Endodermal cell (in vitro differentiated cells): ENCODE measurements around the gene RNF212. TPM values are rescaled to one million over a fixed set of nuclear protein-coding genes. Genes with fewer than 3 reads are reported as not detected.

Experiments used
- DNase-seq: peaks from one replicate; pipeline ENCODE4 v3.0.0-alpha.2; 2017
- H3K27ac ChIP-seq: 2 replicates; pipeline ENCODE4 v1.5.1; 2013; ENCODE audit warnings: mild to moderate bottlenecking, low read depth, low read length, moderate library complexity
- H3K27me3 ChIP-seq: 2 replicates; pipeline ENCODE4 v1.6.1; 2013; ENCODE audit warnings: mild to moderate bottlenecking, low read length, moderate library complexity; ENCODE audit not compliant: insufficient read depth, control insufficient read depth, poor library complexity, severe bottlenecking
- H3K36me3 ChIP-seq: 2 replicates; pipeline ENCODE4 v1.7.0; 2013; ENCODE audit warnings: mild to moderate bottlenecking, low read length, moderate library complexity; ENCODE audit not compliant: control insufficient read depth, insufficient read depth
- H3K4me1 ChIP-seq: one replicate; pipeline ENCODE4 v1.7.0; 2013; ENCODE audit warnings: low read length; ENCODE audit not compliant: control insufficient read depth, insufficient read depth
- H3K4me3 ChIP-seq: 2 replicates; pipeline ENCODE4 v1.5.1; 2013; ENCODE audit warnings: mild to moderate bottlenecking, low read length, moderate library complexity
- H3K9ac ChIP-seq: 2 replicates; pipeline ENCODE4 v1.6.1; 2013; ENCODE audit warnings: mild to moderate bottlenecking, low read length, moderate library complexity; ENCODE audit not compliant: poor library complexity, severe bottlenecking; ENCODE audit errors: extremely low read depth
- H3K9me3 ChIP-seq: 2 replicates; pipeline ENCODE4 v1.6.1; 2013; ENCODE audit warnings: mild to moderate bottlenecking, low read length, moderate library complexity; ENCODE audit not compliant: control insufficient read depth
- H3K27ac Mint-ChIP-seq: 2 replicates; pipeline ENCODE4 v1.8.0; 2020; ENCODE audit warnings: mixed read lengths
- H3K27me3 Mint-ChIP-seq: 2 replicates; pipeline ENCODE4 v1.8.0; 2021; ENCODE audit warnings: mild to moderate bottlenecking, mixed read lengths; ENCODE audit not compliant: insufficient read depth
- H3K36me3 Mint-ChIP-seq: 2 replicates; pipeline ENCODE4 v1.8.0; 2020; ENCODE audit warnings: low read depth, mixed read lengths
- H3K4me1 Mint-ChIP-seq: 2 replicates; pipeline ENCODE4 v1.8.0; 2020; ENCODE audit warnings: mixed read lengths
- H3K4me3 Mint-ChIP-seq: 2 replicates; pipeline ENCODE4 v1.8.0; 2020; ENCODE audit warnings: mild to moderate bottlenecking, moderate library complexity, mixed read lengths
- H3K9me3 Mint-ChIP-seq: 2 replicates; pipeline ENCODE4 v1.8.0; 2020; ENCODE audit warnings: mild to moderate bottlenecking, mixed read lengths
- WGBS, 2 experiments: methylation state at CpG; one replicate each; pipeline versions ENCODE4 v1.1.5 to v1.1.7; 2013; ENCODE audit warnings: missing lambda C conversion rate in 2 of 2, mixed read lengths in 1 of 2; ENCODE audit not compliant: insufficient coverage in 1 of 2, insufficient read length in 1 of 2; 5-methylcytosine and 5-hydroxymethylcytosine counted together
- total RNA-seq, 2 donors: library from RNA; stranded (reverse); fragmentation: NEBNext Ultra II Directional in 1 of 2; extraction: Animal tissue kit (Norgen Biotek cat#: 25700) in 1 of 2; gene quantifications; 2 replicates in 1 of 2; 3 replicates in 1 of 2; pipeline ENCODE4 v1.2.1, GENCODE V29; 2021
- TF ChIP-seq, protein P1 (sequence below): fragments of 200-600 bp; sonication (generic); conservative IDR thresholded peaks from 2 replicates; pipeline ENCODE4 v1.5.0; 2021; ENCODE audit warnings: antibody characterized with exemption, mild to moderate bottlenecking

The RNF212 gene
- total RNA-seq, 2 donors from 2014 or later: 3.4 to 5.6 TPM

DNA sequence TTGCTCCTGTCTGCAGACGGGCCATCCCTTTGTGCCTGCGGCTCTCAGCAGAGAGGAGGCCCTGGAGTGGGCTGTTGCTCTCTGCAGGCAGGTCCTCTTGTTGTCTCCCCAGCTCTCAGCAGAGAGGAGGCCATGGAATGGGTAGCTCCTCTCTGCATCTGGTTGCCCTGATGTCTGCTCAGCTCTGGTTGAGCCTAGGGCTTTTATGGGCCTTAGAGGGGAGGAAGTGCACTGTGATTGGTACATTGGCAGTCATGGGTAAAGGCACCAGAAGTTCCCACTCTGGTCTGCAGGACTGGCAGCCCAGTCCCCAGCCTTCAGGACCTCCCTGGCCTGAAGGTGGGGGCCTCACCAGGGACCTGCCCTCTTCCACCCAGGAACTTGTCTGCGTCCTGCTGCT lies 37.5 kb upstream of the RNF212 start:
- DNase-seq: no peak
- Histone ChIP-seq H3K36me3 (no peaks in the 10 kb centered on the region), H3K9ac (no peak overlapping the region), H3K9me3 (no peaks in the 10 kb centered on the region), H3K4me3 (no peak overlapping the region), H3K4me1 (no peaks in the 10 kb centered on the region), H3K27ac (no peak overlapping the region), H3K27me3 (peaks cover 33% of the 10 kb centered on the region)
- no peaks in the 10 kb centered on the region for H3K36me3 Mint-ChIP-seq
- 71 to 75% methylated on average over 2 to 3 of the region's 3 CpGs for WGBS, 2 experiments
- H3K27me3 Mint-ChIP-seq: peaks cover 15% of the 10 kb centered on the region
- no peaks in the 10 kb centered on the region for H3K4me1 Mint-ChIP-seq
- no peak overlapping the region for H3K4me3 Mint-ChIP-seq
- H3K9me3 Mint-ChIP-seq: peaks cover 14% of the 10 kb centered on the region
- TF ChIP-seq, protein P1, sequence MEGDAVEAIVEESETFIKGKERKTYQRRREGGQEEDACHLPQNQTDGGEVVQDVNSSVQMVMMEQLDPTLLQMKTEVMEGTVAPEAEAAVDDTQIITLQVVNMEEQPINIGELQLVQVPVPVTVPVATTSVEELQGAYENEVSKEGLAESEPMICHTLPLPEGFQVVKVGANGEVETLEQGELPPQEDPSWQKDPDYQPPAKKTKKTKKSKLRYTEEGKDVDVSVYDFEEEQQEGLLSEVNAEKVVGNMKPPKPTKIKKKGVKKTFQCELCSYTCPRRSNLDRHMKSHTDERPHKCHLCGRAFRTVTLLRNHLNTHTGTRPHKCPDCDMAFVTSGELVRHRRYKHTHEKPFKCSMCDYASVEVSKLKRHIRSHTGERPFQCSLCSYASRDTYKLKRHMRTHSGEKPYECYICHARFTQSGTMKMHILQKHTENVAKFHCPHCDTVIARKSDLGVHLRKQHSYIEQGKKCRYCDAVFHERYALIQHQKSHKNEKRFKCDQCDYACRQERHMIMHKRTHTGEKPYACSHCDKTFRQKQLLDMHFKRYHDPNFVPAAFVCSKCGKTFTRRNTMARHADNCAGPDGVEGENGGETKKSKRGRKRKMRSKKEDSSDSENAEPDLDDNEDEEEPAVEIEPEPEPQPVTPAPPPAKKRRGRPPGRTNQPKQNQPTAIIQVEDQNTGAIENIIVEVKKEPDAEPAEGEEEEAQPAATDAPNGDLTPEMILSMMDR: no peak
- H3K27ac Mint-ChIP-seq: no peak overlapping the region

DNA sequence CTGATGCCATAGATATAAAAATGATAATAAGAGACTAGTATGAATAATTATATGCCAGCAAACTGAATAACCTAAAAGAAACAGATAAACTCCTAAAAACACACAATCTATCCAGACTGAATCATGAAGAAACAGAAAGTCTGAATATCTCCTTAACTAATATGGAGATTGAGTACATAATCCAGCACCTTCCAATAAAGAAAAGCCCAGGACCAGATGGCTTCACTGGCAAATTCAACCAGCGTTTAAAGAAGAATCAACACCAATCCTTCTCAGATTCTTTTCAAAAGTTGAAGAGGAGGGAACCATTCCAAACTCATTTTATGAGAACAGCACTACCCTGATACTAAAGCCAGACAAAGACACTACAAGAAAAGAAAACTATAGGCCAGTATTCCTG lies 26.5 kb upstream of the RNF212 start:
- Mint-ChIP-seq H3K27me3 (peaks cover 33% of the 10 kb centered on the region), H3K4me1 (no peaks in the 10 kb centered on the region), H3K4me3 (no peak overlapping the region), H3K9me3 (peaks cover 18% of the 10 kb centered on the region), H3K27ac (no peak overlapping the region), H3K36me3 (peaks cover 5% of the 10 kb centered on the region)
- Histone ChIP-seq H3K9me3 (no peaks in the 10 kb centered on the region), H3K27me3 (peaks cover 48% of the 10 kb centered on the region), H3K4me1 (no peaks in the 10 kb centered on the region), H3K27ac (no peak overlapping the region), H3K4me3 (no peak overlapping the region), H3K36me3 (no peaks in the 10 kb centered on the region), H3K9ac (no peak overlapping the region)
- WGBS, 2 experiments: 81 to 100% methylated on average over 1 of the region's 1 CpG
- TF ChIP-seq, protein P1: no peak
- DNase-seq: no peak

DNA sequence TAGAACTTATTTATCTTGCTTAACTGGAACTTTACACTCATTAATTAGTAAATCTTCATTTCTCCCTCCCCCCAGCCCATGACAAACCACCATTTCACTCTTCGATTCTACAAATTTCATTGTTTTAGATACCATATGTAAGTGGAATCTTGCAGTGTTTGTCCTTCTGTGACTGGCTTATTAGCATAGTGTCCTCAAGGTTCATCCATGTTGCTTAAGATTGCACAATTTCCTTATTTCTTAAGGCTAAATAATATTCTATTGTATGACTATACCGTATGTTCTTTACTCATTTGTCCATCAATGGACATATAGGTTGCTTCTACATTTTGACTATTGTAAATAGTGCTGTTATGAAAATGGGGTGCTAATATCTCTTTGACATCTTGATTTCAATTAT lies 24.5 kb upstream of the RNF212 start:
- 90% methylated on average over 2 of the region's 2 CpGs; no CpG with 5 or more reads in 1 of the 2 experiments for WGBS, 2 experiments
- Mint-ChIP-seq H3K36me3 (no peaks in the 10 kb centered on the region), H3K9me3 (peaks cover 8% of the 10 kb centered on the region), H3K27ac (no peak overlapping the region), H3K4me3 (no peak overlapping the region), H3K4me1 (no peaks in the 10 kb centered on the region), H3K27me3 (peaks cover 26% of the 10 kb centered on the region)
- TF ChIP-seq, protein P1: no peak
- Histone ChIP-seq H3K4me1 (no peaks in the 10 kb centered on the region), H3K27ac (no peak overlapping the region), H3K27me3 (peaks cover 52% of the 10 kb centered on the region), H3K9ac (no peak overlapping the region), H3K9me3 (no peaks in the 10 kb centered on the region), H3K4me3 (no peak overlapping the region), H3K36me3 (no peaks in the 10 kb centered on the region)
- DNase-seq: no peak
